ENCODE measurements around the gene SFSWAP. TPM values are rescaled to one million over a fixed set of nuclear protein-coding genes. Genes with fewer than 3 reads are reported as not detected.
A peak's percentile ranks its signal among the peaks of the same experiment; 100 is the strongest.

Gene SFSWAP
- 50.4 TPM for total RNA-seq (2021; ENCODE audit: unreplicated experiment)
- 30.8 and 38.1 TPM in 2 replicates for polyA plus RNA-seq (2012)
- Bru-seq, nascent RNA, result percentile 89 among the genes with signal in this experiment
- BruChase-seq, experiment 1, labeled RNA remaining after a 6-hour chase, result percentile 82 among the genes with signal in this experiment
- percentile 82 among the genes with signal in this experiment for BruChase-seq, experiment 2, labeled RNA remaining after a 2-hour chase
- long read RNA-seq, full-length matches to known transcripts, result 8 of 110 reads
- long read RNA-seq, partial matches to known transcripts, result 93 of 110 reads
- long read RNA-seq, other reads (novel, unspliced or antisense), result 9 of 110 reads

DNA sequence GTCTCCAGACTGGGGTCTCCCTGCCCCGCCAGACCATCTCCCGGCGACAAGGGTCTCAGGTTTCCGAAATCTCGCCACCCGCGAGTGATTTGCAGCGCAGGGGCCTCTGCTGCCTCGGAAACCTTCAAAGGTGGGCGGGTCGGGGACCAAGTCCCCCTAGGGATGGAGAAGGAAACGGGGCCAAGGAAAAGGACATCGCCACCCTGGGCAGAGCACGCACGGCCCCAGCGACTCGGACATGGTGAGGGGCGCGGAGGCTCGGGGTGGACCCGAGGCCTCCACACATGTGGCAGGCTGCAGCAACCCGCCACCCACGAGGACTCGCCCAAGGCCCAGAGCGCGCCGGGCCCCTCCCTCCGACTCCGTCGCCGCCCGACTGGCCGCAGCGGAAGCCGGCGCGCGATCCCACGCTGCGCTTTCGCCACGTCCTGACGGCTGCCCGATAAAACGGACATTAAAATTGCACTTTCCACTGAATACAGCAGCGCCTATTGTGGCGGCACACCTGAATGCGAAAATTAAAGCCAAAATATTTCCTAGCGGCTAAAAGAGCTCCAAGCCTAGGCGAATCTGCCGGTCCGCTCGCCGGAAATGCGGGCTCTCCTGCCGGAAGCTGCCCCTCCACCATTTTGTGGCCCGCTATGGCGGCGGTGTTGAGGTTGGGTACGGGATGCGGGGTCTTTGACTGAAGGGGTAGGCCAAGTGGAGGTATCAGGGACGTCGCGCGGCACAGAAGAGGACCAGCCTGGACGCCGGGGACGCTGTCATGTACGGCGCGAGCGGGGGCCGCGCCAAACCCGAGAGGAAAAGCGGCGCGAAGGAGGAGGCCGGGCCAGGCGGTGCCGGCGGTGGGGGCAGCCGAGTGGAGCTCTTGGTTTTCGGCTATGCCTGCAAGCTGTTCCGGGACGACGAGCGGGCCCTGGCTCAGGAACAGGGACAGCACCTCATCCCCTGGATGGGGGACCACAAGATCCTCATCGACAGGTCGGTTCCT, at the start of gene SFSWAP:
Gene SFSWAP, plus strand, starts transcription at position 627 of the 994 bp plus-strand sequence. Its CDS starts 140 bp downstream, at position 767.
- no TSS peak for BruUV-seq (replicated peaks)
- H3K9ac ChIP-seq (ENCODE audit: low read length), result peak within 1 kb of the TSS; percentile 81
- ChIA-PET CTCF (interaction anchor here (1.1 kb wide), 1 partner anchor 606 kb away, joined by 3 read pairs; no protein-coding TSS in a partner anchor), RAD21 (ENCODE audit: low non-redundant PET in 1 of 2, low total read pairs in 2 of 2, uncharacterized antibody in 2 of 2, unreplicated experiment in 2 of 2) (no interaction called here), POLR2A (no interaction called here)
- H4K20me1 ChIP-seq (ENCODE audit: insufficient read depth), result peaks cover 5% of the 10 kb centered on the region; the same call in 1 of the 2 replicates
- peaks cover 20 to 24% of the 10 kb centered on the region in 2 experiments for H3K36me3 ChIP-seq (ENCODE audit: control insufficient read depth in 1 of 2, insufficient read depth in 2 of 2, low read length in 2 of 2)
- no peaks in the 10 kb centered on the region for H3K9me2 ChIP-seq (ENCODE audit: insufficient read depth)
- intact Hi-C loops (cut with micrococcal nuclease), result no loop called here
- peak; percentile 51 for DNase-seq (ENCODE audit: low read depth, low spot score)
- no peaks in the 10 kb centered on the region for H3K9me3 ChIP-seq (ENCODE audit: control insufficient read depth in 1 of 2, insufficient read depth in 1 of 2, low read depth in 1 of 2, low read length in 2 of 2)
- peak within 1 kb of the TSS; percentile 64 to 99 for H3K4me3 ChIP-seq (replicated peaks in 1 of 2; ENCODE audit: low read depth in 1 of 2, low read length in 2 of 2)
- peak within 1 kb of the TSS; percentile 85 for H3K27ac ChIP-seq (ENCODE audit: low read depth, low read length)
- peak; percentile 91 for ATAC-seq
- peaks cover 49% of the 10 kb centered on the region for H3K79me2 ChIP-seq (ENCODE audit: insufficient read depth, low read length)
- peak within 1 kb of the TSS; percentile 86 for H2AFZ ChIP-seq (ENCODE audit: low read depth, low read length, poor library complexity, severe bottlenecking)
- peak within 1 kb of the TSS; percentile 92 for H3K4me2 ChIP-seq (ENCODE audit: low read length)
- peaks cover 11 to 21% of the 10 kb centered on the region in 2 experiments for H3K4me1 ChIP-seq (ENCODE audit: control insufficient read depth in 1 of 2, insufficient read depth in 2 of 2, low read length in 2 of 2)
- H3K27me3 ChIP-seq (ENCODE audit: insufficient read depth, low read length), result no peaks in the 10 kb centered on the region
- TF ChIP-seq POLR2AphosphoS5 (IDR thresholded peaks at IDR 0.05; ENCODE audit: low read depth, low read length), result peak; percentile 82
- no peak for TF ChIP-seq EZH2phosphoT487 (IDR thresholded peaks at IDR 0.05; ENCODE audit: borderline replicate concordance)
- TF ChIP-seq CBX3 (IDR thresholded peaks at IDR 0.05; ENCODE audit: low read depth), result peak; percentile 76; the same call in 1 of the 2 replicates
- no peak; the same call in 1 of the 2 replicates for TF ChIP-seq SRF (IDR thresholded peaks at IDR 0.05; ENCODE audit: low read depth)
- TF ChIP-seq POLR2A (IDR thresholded peaks at IDR 0.05; ENCODE audit: borderline replicate concordance, extremely low read depth, insufficient read depth, insufficient read length), result peak; percentile 44
- TF ChIP-seq, protein P1, sequence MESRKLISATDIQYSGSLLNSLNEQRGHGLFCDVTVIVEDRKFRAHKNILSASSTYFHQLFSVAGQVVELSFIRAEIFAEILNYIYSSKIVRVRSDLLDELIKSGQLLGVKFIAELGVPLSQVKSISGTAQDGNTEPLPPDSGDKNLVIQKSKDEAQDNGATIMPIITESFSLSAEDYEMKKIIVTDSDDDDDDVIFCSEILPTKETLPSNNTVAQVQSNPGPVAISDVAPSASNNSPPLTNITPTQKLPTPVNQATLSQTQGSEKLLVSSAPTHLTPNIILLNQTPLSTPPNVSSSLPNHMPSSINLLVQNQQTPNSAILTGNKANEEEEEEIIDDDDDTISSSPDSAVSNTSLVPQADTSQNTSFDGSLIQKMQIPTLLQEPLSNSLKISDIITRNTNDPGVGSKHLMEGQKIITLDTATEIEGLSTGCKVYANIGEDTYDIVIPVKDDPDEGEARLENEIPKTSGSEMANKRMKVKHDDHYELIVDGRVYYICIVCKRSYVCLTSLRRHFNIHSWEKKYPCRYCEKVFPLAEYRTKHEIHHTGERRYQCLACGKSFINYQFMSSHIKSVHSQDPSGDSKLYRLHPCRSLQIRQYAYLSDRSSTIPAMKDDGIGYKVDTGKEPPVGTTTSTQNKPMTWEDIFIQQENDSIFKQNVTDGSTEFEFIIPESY (IDR thresholded peaks at IDR 0.05; ENCODE audit: extremely low read depth, insufficient replicate concordance, low read length), result no peak
- TF ChIP-seq EZH2 (IDR thresholded peaks at IDR 0.05), result no peak
- peak; percentile 96 for TF ChIP-seq ZFX (IDR thresholded peaks at IDR 0.05)
- TF ChIP-seq SP1 (IDR thresholded peaks at IDR 0.05; ENCODE audit: low read depth), result peak; percentile 57
- TF ChIP-seq, protein P2, sequence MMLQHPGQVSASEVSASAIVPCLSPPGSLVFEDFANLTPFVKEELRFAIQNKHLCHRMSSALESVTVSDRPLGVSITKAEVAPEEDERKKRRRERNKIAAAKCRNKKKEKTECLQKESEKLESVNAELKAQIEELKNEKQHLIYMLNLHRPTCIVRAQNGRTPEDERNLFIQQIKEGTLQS (IDR thresholded peaks at IDR 0.05), result no peak
- no peak for TF ChIP-seq ZNF274 (IDR thresholded peaks at IDR 0.05; ENCODE audit: low read depth, low read length)
- peak; percentile 96 for TF ChIP-seq MAX (IDR thresholded peaks at IDR 0.05)
- TF ChIP-seq, protein P3, sequence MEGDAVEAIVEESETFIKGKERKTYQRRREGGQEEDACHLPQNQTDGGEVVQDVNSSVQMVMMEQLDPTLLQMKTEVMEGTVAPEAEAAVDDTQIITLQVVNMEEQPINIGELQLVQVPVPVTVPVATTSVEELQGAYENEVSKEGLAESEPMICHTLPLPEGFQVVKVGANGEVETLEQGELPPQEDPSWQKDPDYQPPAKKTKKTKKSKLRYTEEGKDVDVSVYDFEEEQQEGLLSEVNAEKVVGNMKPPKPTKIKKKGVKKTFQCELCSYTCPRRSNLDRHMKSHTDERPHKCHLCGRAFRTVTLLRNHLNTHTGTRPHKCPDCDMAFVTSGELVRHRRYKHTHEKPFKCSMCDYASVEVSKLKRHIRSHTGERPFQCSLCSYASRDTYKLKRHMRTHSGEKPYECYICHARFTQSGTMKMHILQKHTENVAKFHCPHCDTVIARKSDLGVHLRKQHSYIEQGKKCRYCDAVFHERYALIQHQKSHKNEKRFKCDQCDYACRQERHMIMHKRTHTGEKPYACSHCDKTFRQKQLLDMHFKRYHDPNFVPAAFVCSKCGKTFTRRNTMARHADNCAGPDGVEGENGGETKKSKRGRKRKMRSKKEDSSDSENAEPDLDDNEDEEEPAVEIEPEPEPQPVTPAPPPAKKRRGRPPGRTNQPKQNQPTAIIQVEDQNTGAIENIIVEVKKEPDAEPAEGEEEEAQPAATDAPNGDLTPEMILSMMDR (IDR thresholded peaks at IDR 0.05 in 2 of 3, conservative IDR thresholded peaks at IDR 0.05 in 1 of 3; ENCODE audit: borderline replicate concordance in 1 of 3, insufficient read depth in 1 of 3, low read depth in 2 of 3, low read length in 2 of 3), result no peak
- TF ChIP-seq EGR1 (IDR thresholded peaks at IDR 0.05; ENCODE audit: low read depth), result peak; percentile 86
- no peak for TF ChIP-seq REST (IDR thresholded peaks at IDR 0.05; ENCODE audit: low read depth)
- peak; percentile 30; the same call in 1 of the 2 replicates for TF ChIP-seq ELF1 (IDR thresholded peaks at IDR 0.05; ENCODE audit: borderline replicate concordance, low read depth)
